ENCODE results near the gene CREB3.

The CREB3 gene

DNA sequence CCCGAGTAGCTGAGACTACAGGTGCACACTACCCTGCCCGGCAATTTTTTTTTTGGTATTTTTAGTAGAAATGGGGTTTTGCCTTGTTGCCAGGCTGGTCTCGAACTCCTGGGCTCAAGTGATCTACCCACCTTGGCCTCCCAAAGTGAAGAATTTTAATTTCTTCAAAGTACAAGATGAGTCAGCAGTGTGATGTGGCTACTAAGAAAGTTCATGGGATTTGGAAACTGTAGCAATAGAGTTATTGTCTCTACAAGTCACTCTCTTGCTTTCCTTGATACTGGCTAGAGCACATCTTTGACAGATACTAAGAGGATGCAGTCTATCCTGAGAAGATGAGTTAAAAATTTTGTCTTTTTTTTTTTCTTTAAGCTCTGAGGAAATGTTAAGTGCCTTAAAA is 1.6 kb downstream of the CREB3 start:
- TF ChIP-seq, protein P1, sequence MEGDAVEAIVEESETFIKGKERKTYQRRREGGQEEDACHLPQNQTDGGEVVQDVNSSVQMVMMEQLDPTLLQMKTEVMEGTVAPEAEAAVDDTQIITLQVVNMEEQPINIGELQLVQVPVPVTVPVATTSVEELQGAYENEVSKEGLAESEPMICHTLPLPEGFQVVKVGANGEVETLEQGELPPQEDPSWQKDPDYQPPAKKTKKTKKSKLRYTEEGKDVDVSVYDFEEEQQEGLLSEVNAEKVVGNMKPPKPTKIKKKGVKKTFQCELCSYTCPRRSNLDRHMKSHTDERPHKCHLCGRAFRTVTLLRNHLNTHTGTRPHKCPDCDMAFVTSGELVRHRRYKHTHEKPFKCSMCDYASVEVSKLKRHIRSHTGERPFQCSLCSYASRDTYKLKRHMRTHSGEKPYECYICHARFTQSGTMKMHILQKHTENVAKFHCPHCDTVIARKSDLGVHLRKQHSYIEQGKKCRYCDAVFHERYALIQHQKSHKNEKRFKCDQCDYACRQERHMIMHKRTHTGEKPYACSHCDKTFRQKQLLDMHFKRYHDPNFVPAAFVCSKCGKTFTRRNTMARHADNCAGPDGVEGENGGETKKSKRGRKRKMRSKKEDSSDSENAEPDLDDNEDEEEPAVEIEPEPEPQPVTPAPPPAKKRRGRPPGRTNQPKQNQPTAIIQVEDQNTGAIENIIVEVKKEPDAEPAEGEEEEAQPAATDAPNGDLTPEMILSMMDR (IDR thresholded peaks at IDR 0.05; ENCODE audit: low read depth, low read length): no peak
- TF ChIP-seq, protein P2, sequence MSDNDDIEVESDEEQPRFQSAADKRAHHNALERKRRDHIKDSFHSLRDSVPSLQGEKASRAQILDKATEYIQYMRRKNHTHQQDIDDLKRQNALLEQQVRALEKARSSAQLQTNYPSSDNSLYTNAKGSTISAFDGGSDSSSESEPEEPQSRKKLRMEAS (IDR thresholded peaks at IDR 0.05; ENCODE audit: low read depth, low read length): no peak
- no peak for TF ChIP-seq MYC (IDR thresholded peaks at IDR 0.05; ENCODE audit: low read depth, low read length)
- no peak for TF ChIP-seq POLR2A (IDR thresholded peaks at IDR 0.05; ENCODE audit: extremely low read depth, insufficient read length)
- DNase-seq (ENCODE audit: low read depth): no peak
- H3K4me3 ChIP-seq (ENCODE audit: low read depth, low read length): no peak overlapping the region

DNA sequence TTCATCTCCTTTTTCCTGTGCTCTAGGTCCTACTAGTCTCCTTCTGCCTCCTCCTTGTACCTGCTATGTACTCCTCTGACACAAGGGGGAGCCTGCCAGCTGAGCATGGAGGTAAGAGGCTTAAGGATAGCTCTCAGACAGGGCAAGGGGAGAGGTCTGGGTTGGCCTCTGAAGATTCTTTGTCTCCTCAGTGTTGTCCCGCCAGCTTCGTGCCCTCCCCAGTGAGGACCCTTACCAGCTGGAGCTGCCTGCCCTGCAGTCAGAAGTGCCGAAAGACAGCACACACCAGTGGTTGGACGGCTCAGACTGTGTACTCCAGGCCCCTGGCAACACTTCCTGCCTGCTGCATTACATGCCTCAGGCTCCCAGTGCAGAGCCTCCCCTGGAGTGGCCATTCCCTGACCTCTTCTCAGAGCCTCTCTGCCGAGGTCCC is 3.8 kb downstream of the CREB3 start:
- no peak overlapping the region for H3K4me3 ChIP-seq (ENCODE audit: low read depth, low read length)
- DNase-seq (ENCODE audit: low read depth): peak; percentile 72

DNA sequence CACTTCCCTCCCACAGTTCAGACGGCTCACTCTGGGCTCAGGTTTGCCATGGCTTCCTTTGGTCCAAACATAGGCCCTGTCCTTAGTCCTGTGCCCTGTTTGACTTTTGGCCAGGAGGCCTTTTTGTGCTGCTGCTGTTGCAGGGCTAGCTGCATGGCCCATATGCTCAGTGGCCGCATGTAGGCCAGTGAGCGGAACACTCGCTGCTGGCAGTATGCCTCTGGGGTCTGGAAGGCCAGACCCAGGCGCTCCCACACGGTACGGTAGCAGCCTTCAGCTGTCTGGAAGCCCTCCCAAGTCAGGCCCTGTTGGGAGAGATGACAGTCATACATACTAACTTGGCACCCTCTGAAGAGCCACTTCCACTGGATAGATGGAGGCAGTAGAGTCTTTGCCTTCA is 4.7 kb downstream of the CREB3 start:
- TF ChIP-seq, protein P1 (IDR thresholded peaks at IDR 0.05; ENCODE audit: low read depth, low read length): no peak
- no peak for TF ChIP-seq POLR2A (IDR thresholded peaks at IDR 0.05; ENCODE audit: extremely low read depth, insufficient read length)
- TF ChIP-seq, protein P2 (IDR thresholded peaks at IDR 0.05; ENCODE audit: low read depth, low read length): no peak
- TF ChIP-seq MYC (IDR thresholded peaks at IDR 0.05; ENCODE audit: low read depth, low read length): no peak
- H3K4me3 ChIP-seq (ENCODE audit: low read depth, low read length): no peak overlapping the region
- no peak for DNase-seq (ENCODE audit: low read depth)

More for the DNA sequence above, 3.8 kb downstream of the CREB3 start:
- TF ChIP-seq, protein P1 (IDR thresholded peaks at IDR 0.05; ENCODE audit: low read depth, low read length): peak; percentile 82
- TF ChIP-seq POLR2A (IDR thresholded peaks at IDR 0.05; ENCODE audit: extremely low read depth, insufficient read length) (no peak), MYC (IDR thresholded peaks at IDR 0.05; ENCODE audit: low read depth, low read length) (no peak)
- TF ChIP-seq, protein P2 (IDR thresholded peaks at IDR 0.05; ENCODE audit: low read depth, low read length): no peak

DNA sequence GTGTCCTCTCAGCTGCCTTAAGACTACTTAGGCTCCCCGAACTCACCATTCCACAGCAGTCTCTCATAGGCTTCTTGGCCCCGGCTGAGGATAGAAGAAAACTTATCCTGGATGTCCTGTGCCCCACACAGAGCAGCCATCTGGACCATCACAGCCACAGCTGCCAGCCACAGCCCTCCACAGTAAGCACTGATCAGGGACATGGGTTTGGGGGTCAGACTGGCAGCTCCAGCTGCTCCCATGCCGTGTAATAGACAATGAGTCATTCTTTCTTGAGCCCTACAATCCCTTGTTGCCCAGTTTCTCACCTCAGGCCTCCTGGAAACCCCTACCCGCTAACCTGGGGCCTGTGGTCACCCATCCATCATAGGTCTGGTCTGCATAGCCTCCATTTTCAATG is 5.7 kb downstream of the CREB3 start:
- H3K4me3 ChIP-seq (ENCODE audit: low read depth, low read length): no peak overlapping the region
- no peak for TF ChIP-seq MYC (IDR thresholded peaks at IDR 0.05; ENCODE audit: low read depth, low read length)
- TF ChIP-seq, protein P2 (IDR thresholded peaks at IDR 0.05; ENCODE audit: low read depth, low read length): no peak
- TF ChIP-seq POLR2A (IDR thresholded peaks at IDR 0.05; ENCODE audit: extremely low read depth, insufficient read length): no peak
- TF ChIP-seq, protein P1 (IDR thresholded peaks at IDR 0.05; ENCODE audit: low read depth, low read length): no peak
- DNase-seq (ENCODE audit: low read depth): no peak

DNA sequence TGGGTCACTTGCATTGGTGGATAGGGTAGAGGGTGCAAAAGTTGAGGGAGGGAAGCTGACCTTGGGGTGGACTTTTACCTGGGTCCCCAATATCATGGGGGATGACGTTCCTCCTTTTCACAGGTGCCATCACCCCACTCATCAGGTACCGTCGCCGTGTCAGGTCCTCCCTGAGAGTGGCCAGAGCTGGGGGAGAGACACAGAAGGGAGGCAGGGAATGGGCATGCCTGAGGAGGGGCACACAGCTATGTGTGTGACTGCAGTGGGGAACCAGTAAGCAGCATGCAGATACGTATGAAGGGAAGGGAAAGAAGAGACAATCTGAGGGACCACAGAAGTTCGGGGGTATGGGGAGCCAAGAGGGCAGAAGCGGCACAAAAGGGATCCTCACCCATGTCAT is 6.5 kb downstream of the CREB3 start:
- no peak overlapping the region for H3K4me3 ChIP-seq (ENCODE audit: low read depth, low read length)
- no peak for DNase-seq (ENCODE audit: low read depth)
- TF ChIP-seq, protein P1 (IDR thresholded peaks at IDR 0.05; ENCODE audit: low read depth, low read length): no peak

DNA sequence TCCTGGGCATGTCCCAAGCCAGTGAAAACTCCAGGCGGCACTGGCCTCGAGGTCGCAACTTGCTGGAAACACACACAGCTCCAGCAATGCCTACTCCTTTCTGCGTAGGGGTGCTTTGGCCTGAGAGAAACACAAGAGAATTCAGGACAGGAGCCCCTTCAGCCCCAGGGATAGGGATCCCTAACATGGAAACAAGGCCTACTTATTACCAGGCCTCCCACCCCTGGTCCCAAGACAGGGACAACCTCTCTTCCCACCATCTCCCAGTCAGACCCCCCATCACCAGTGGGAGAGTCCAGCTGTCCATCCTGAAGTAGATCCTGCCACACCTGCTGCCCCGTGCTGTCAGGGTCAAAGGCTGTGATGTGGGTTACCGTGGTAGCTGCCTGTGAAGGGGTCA is 7.8 kb downstream of the CREB3 start:
- H3K4me3 ChIP-seq (ENCODE audit: low read depth, low read length): no peak overlapping the region
- DNase-seq (ENCODE audit: low read depth): no peak
- TF ChIP-seq, protein P2 (IDR thresholded peaks at IDR 0.05; ENCODE audit: low read depth, low read length): no peak
- TF ChIP-seq POLR2A (IDR thresholded peaks at IDR 0.05; ENCODE audit: extremely low read depth, insufficient read length): no peak
- TF ChIP-seq, protein P1 (IDR thresholded peaks at IDR 0.05; ENCODE audit: low read depth, low read length): no peak
- no peak for TF ChIP-seq MYC (IDR thresholded peaks at IDR 0.05; ENCODE audit: low read depth, low read length)
